Left colon (tissue), 2 donors: Measurements from ENCODE around the gene IL31. TPM values are rescaled to one million over a fixed set of nuclear protein-coding genes. Genes with fewer than 3 reads are reported as not detected.
"Not testable (repeated sequence)": the region's sequence is repeated elsewhere in the genome, so short reads cannot be mapped to it uniquely, and the experiment has no call there.

Experiments
- ATAC-seq: fragments of 200-7000 bp; cut with Tn5 transposase; one replicate; pipeline ENCODE4 v1.9.1; 2020; ENCODE audit warnings: mild to moderate bottlenecking, moderate library complexity
- DNase-seq, 2 donors: peaks; one replicate each; pipeline ENCODE4 v3.0.0-alpha.2; 2020
- intact Hi-C, 2 donors: fragments of 100-400 bp; cut with DNase I in 1 of 2; cut with micrococcal nuclease in 1 of 2; formaldehyde crosslinking; loops; one replicate each; pipeline versions ENCODE4 v1.11.2 to v1.14.0; 2022; cut with DNase I, micrococcal nuclease
- long read RNA-seq: library from polyadenylated mRNA; unstranded; transcript quantifications from one replicate; pipeline ENCODE4 v2.0.0, GENCODE V29; 2021
- total RNA-seq, 2 donors: library from RNA; stranded (reverse); fragmentation: NEBNext Ultra II Directional; extraction: Animal tissue kit (Norgen Biotek cat#: 25700); gene quantifications; one replicate each; pipeline ENCODE4 v1.2.1, GENCODE V29; 2021
- donor health status: DM: no; HTN: no; CAD: no.
- donor health status: DM: yes; HTN: yes; CAD: no.

The IL31 gene
- total RNA-seq: not detected
- long read RNA-seq: 0 reads

- intact Hi-C loops: no loop called here
- DNase-seq: no peak
- no peak for ATAC-seq
These were observed at the start of gene IL31 for GRCh38 chr12:122174155-122174845. Gene IL31 (minus strand): TSS chr12:122174221. CDS start chr12:122174172, 49 bp downstream.

GRCh38 chr12:122216445-122216844 lies 42.4 kb upstream of the IL31 start:
- DNase-seq (no peak), ATAC-seq (no peak)
- intact Hi-C loops: no loop called here

GRCh38 chr12:122215771-122216170 lies 41.8 kb upstream of the IL31 start:
- intact Hi-C loops: no loop called here
- ATAC-seq: no peak

GRCh38 chr12:122208073-122208820 lies 34.2 kb upstream of the IL31 start:
- ATAC-seq: no peak
- DNase-seq: no peak
- intact Hi-C loops: no loop called here

More at GRCh38 chr12:122215771-122216170, 41.8 kb upstream of the IL31 start:
- DNase-seq: no peak

- ATAC-seq (no peak), DNase-seq (no peak)
- intact Hi-C loops: no loop called here
These were observed 33.4 kb upstream of the IL31 start for GRCh38 chr12:122207391-122207790.

GRCh38 chr12:122206976-122207375 lies 33.0 kb upstream of the IL31 start:
- ATAC-seq: no peak
- intact Hi-C loops: no loop called here
- DNase-seq: no peak

- intact Hi-C loops: no loop called here
- ATAC-seq: no peak
These were observed 32.3 kb upstream of the IL31 start for GRCh38 chr12:122206111-122206881.

GRCh38 chr12:122205053-122205925 lies 31.3 kb upstream of the IL31 start:
- intact Hi-C loops: no loop called here
- no peak for DNase-seq
- no peak for ATAC-seq

More at GRCh38 chr12:122206111-122206881, 32.3 kb upstream of the IL31 start:
- no peak for DNase-seq

GRCh38 chr12:122204167-122205052 lies 30.4 kb upstream of the IL31 start:
- intact Hi-C loops: no loop called here
- ATAC-seq (no peak), DNase-seq (no peak)

- DNase-seq: peak; percentile 77 to 81
- intact Hi-C loops: no loop called here
- ATAC-seq: peak; percentile 87
These were observed 29.5 kb upstream of the IL31 start, which contains the start of gene B3GNT4 for GRCh38 chr12:122203301-122204166. Gene B3GNT4 (plus strand): TSS chr12:122203709. CDS start chr12:122204619, 910 bp downstream.

- intact Hi-C loops, ATAC-seq, DNase-seq: not testable (repeated sequence)
These were observed 28.8 kb upstream of the IL31 start for GRCh38 chr12:122202811-122203210.

GRCh38 chr12:122202017-122202416 lies 28.0 kb upstream of the IL31 start:
- DNase-seq (no peak), ATAC-seq (no peak)
- intact Hi-C loops: no loop called here

GRCh38 chr12:122201381-122201780 lies 27.4 kb upstream of the IL31 start:
- intact Hi-C loops: no loop called here
- DNase-seq: no peak
- no peak for ATAC-seq

- intact Hi-C loops: no loop called here
- ATAC-seq (peak; percentile 40), DNase-seq (no peak)
These were observed 26.6 kb upstream of the IL31 start for GRCh38 chr12:122200541-122201175.

GRCh38 chr12:122199484-122200355 lies 25.7 kb upstream of the IL31 start:
- no peak for ATAC-seq
- no peak for DNase-seq
- intact Hi-C loops: loop anchor here in 1 of 2 donors (10.0 kb wide), 1 partner anchor 65 kb away; no protein-coding TSS in a partner anchor
